Tongue (tissue), 2 donors: ENCODE measurements around the gene SSU72. TPM values are rescaled to one million over a fixed set of nuclear protein-coding genes. Genes with fewer than 3 reads are reported as not detected.
"Not testable (repeated sequence)": the region's sequence is repeated elsewhere in the genome, so short reads cannot be mapped to it uniquely, and the experiment has no call there.

Experiments used
- DNase-seq: peaks from one replicate; pipeline ENCODE4 v3.0.0-alpha.2; 2015
- total RNA-seq: library from RNA; depleted of rRNA; stranded (reverse); fragments of >200 nt; gene quantifications from one replicate; pipeline ENCODE4 v1.2.3, GENCODE V29; 2014

The SSU72 gene
- total RNA-seq, 1 donor from 2014 or later = 55.7 TPM

- no peak for DNase-seq
Measured at GRCh38 chr1:1558591-1558990, 16.1 kb downstream of the SSU72 start.

GRCh38 chr1:1557688-1558087, 17.0 kb downstream of the SSU72 start:
- not testable (repeated sequence) for DNase-seq

- DNase-seq = not testable (repeated sequence)
Measured at GRCh38 chr1:1556961-1557360, 17.7 kb downstream of the SSU72 start.

- DNase-seq = no peak
Measured at GRCh38 chr1:1556505-1556904, 18.2 kb downstream of the SSU72 start.

- DNase-seq = no peak
Measured at GRCh38 chr1:1554926-1555915, 19.4 kb downstream of the SSU72 start.

- DNase-seq = no peak
Measured at GRCh38 chr1:1554550-1554925, 20.1 kb downstream of the SSU72 start.

- DNase-seq = no peak
Measured at GRCh38 chr1:1553821-1554494, 20.7 kb downstream of the SSU72 start.

- no peak for DNase-seq
Measured at GRCh38 chr1:1552263-1552639, 22.4 kb downstream of the SSU72 start.

GRCh38 chr1:1551524-1552262, 23.0 kb downstream of the SSU72 start:
- DNase-seq = no peak

- DNase-seq = peak; percentile 56
Measured at GRCh38 chr1:1550591-1551432, 23.9 kb downstream of the SSU72 start.

GRCh38 chr1:1550087-1550486, 24.6 kb downstream of the SSU72 start:
- DNase-seq = no peak

GRCh38 chr1:1548591-1548990, 26.1 kb downstream of the SSU72 start:
- no peak for DNase-seq

GRCh38 chr1:1547476-1547875, 27.2 kb downstream of the SSU72 start:
- no peak for DNase-seq

- no peak for DNase-seq
Measured at GRCh38 chr1:1547011-1547410, 27.7 kb downstream of the SSU72 start.

GRCh38 chr1:1545946-1546737, 28.5 kb downstream of the SSU72 start:
- no peak for DNase-seq

GRCh38 chr1:1544544-1544943, 30.1 kb downstream of the SSU72 start:
- DNase-seq = no peak

- DNase-seq = no peak
Measured at GRCh38 chr1:1543706-1544099, 31.0 kb downstream of the SSU72 start.

- DNase-seq = no peak
Measured at GRCh38 chr1:1542766-1543705, 31.6 kb downstream of the SSU72 start.

GRCh38 chr1:1541956-1542765, 32.5 kb downstream of the SSU72 start:
- no peak for DNase-seq
